Measurements from ENCODE around the gene FUOM.
"Not testable (repeated sequence)": the region's sequence is repeated elsewhere in the genome, so short reads cannot be mapped to it uniquely, and the experiment has no call there.

The FUOM gene

DNA sequence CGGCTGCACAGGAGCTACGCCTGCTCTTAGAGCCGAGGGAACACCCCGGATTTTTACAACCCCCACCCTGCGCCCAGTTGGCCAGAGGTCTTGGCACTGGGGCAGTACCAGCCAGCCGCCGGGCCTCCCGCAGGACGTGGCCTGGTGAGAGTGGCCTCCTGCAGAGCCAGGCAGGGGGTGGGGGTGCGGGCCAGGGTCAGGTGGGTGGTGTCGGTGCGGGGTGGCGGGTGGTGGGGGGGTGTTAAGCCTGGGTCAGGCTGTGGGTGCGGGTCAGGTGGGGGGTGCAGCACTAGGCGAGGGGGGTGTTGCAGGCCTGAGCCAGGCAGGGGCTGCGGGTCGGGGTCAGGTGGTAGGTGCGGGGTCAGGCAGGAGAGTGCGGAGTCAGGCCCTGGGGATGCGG is 14.7 kb upstream of the FUOM start:
- Histone ChIP-seq H3K36me3 (ENCODE audit: insufficient read depth, insufficient read length, low read length) (peaks cover 34% of the 10 kb centered on the region), H3K4me1 (ENCODE audit: insufficient read depth, insufficient read length) (no peaks in the 10 kb centered on the region), H3K4me3 (ENCODE audit: insufficient read length, low read depth) (no peak overlapping the region), H3K9me3 (ENCODE audit: insufficient read depth, low read length) (no peaks in the 10 kb centered on the region), H3K9ac (ENCODE audit: insufficient read length, low read depth) (no peak overlapping the region), H3K27me3 (ENCODE audit: insufficient read depth, insufficient read length) (peaks cover 34% of the 10 kb centered on the region)
- TF ChIP-seq SUZ12 (IDR thresholded peaks at IDR 0.05; ENCODE audit: extremely low read depth, insufficient read depth, insufficient read length) = no peak
- no peak for TF ChIP-seq YY1 (IDR thresholded peaks at IDR 0.05; ENCODE audit: insufficient read depth, insufficient read length)
- TF ChIP-seq ZNF274 (IDR thresholded peaks at IDR 0.05; ENCODE audit: low read depth, low read length) = no peak
- DNase-seq (ENCODE audit: low read depth, low spot score) = no peak

DNA sequence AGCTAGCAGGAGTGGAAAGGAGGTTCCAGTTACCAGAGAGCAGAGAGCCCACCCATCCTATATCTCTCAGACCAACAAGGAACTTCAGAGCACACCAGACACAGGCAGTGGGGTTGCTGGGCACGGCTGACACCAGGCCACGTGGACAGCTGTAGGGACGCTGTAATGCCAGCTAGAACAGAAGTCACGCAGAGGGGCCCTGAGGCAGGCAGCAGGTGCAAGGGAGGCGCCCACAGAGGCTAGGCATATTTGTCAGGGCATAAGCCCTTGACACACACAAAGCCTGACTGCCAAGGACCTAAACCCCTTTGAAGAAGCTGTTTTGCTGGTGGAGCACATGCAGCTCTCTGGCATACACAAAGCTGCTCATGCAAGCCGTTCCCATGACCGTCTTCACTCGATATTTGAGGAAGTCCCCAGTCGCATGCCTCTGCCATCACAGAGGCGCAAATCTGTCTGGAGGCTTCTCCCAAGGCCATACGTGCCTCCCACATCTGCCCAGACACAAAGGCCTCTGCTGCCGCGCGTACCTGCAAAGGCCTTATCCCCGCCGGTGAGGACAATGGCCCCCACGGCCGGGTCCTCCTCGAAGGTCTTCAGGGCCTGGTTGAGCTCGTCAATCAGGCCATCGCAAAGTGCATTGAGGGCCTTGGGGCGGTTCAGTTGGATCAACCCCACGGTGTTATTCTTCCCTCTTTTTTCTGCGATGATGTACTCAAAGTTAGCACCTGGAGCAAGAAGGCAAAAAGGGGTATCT is 12.4 kb upstream of the FUOM start:
- H3K9ac ChIP-seq (ENCODE audit: insufficient read length, low read depth) = no peak overlapping the region
- H3K9me3 ChIP-seq (ENCODE audit: insufficient read depth, low read length) = no peaks in the 10 kb centered on the region
- DNase-seq (ENCODE audit: low read depth, low spot score) = no peak
- TF ChIP-seq YY1 (IDR thresholded peaks at IDR 0.05; ENCODE audit: insufficient read depth, insufficient read length) (no peak), SUZ12 (IDR thresholded peaks at IDR 0.05; ENCODE audit: extremely low read depth, insufficient read depth, insufficient read length) (no peak), ZNF274 (IDR thresholded peaks at IDR 0.05; ENCODE audit: low read depth, low read length) (no peak)
- no peak overlapping the region for H3K4me3 ChIP-seq (ENCODE audit: insufficient read length, low read depth)
- H3K27me3 ChIP-seq (ENCODE audit: insufficient read depth, insufficient read length) = peaks cover 14% of the 10 kb centered on the region
- H3K4me1 ChIP-seq (ENCODE audit: insufficient read depth, insufficient read length) = no peaks in the 10 kb centered on the region
- peaks cover 52% of the 10 kb centered on the region for H3K36me3 ChIP-seq (ENCODE audit: insufficient read depth, insufficient read length, low read length)

DNA sequence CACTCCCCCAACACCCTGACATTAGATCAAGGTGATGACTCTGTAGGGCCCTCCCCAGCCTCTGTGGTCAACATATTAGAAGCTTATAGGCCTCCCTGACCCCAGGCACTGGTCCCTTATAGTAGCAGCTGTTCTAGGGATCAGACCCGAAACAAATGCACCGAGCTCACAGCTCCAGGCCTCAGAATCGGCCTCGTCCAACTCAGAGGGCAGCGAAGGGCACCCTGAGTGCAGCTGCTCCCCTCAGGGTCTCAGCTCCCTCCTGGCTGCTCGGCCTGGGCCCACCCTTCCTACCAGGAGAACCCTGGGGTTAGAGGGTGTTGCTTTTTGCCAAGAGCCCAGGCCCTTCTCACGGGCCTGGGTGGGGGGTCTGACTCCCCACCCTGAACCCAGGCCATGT is 10.3 kb upstream of the FUOM start:
- H3K4me3 ChIP-seq (ENCODE audit: insufficient read length, low read depth) = no peak overlapping the region
- no peaks in the 10 kb centered on the region for H3K27me3 ChIP-seq (ENCODE audit: insufficient read depth, insufficient read length)
- H3K4me1 ChIP-seq (ENCODE audit: insufficient read depth, insufficient read length) = no peaks in the 10 kb centered on the region
- H3K36me3 ChIP-seq (ENCODE audit: insufficient read depth, insufficient read length, low read length) = peaks cover 64% of the 10 kb centered on the region
- TF ChIP-seq ZNF274 (IDR thresholded peaks at IDR 0.05; ENCODE audit: low read depth, low read length) (no peak), SUZ12 (IDR thresholded peaks at IDR 0.05; ENCODE audit: extremely low read depth, insufficient read depth, insufficient read length) (no peak), YY1 (IDR thresholded peaks at IDR 0.05; ENCODE audit: insufficient read depth, insufficient read length) (no peak)
- no peak for DNase-seq (ENCODE audit: low read depth, low spot score)
- H3K9ac ChIP-seq (ENCODE audit: insufficient read length, low read depth) = no peak overlapping the region
- H3K9me3 ChIP-seq (ENCODE audit: insufficient read depth, low read length) = no peaks in the 10 kb centered on the region

DNA sequence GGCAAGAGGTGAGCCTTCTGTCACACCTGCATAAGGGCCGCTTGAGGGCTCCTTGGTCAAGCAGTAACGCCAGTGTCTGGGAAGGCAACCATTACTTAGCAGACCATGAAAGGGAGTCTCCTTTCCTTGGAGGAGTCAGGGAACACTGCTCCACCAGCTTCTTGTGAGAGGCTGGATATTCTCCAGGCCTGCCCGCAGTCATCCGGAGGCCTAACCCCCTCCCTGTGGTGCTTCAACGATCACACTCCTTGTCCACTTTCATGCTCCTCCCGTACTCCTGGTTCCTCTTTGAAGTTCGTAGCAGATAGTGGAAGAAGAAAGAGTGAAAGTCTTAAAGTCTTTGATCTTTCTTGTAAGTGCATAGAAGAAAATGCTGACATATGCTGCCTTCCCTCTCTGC is 9.6 kb upstream of the FUOM start:
- H3K9ac ChIP-seq (ENCODE audit: insufficient read length, low read depth); H3K27me3 ChIP-seq (ENCODE audit: insufficient read depth, insufficient read length); DNase-seq (ENCODE audit: low read depth, low spot score); H3K9me3 ChIP-seq (ENCODE audit: insufficient read depth, low read length); H3K4me1 ChIP-seq (ENCODE audit: insufficient read depth, insufficient read length); H3K4me3 ChIP-seq (ENCODE audit: insufficient read length, low read depth): not testable (repeated sequence)
- H3K36me3 ChIP-seq (ENCODE audit: insufficient read depth, insufficient read length, low read length) = peaks cover 71% of the 10 kb centered on the region

DNA sequence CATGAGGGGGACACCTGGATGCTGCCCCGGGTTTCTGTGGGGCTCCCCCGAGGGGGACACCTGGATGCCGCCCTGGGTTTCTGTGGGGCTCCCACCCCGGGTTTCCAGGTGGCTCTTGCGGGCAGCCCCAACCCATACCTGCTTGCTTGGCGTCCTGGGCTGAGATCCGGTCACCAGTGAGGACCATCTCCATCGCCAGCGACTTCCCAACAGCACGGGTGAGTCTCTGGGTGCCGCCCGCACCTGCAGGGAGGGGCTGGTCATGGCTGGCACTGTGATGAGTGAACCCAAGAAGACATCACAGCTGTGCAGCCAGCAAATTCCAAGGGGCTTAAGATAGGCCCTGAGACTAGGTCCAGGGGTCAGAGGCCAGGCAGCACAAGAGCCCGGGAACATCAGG is 8.9 kb upstream of the FUOM start:
- Histone ChIP-seq H3K9me3 (ENCODE audit: insufficient read depth, low read length) (no peaks in the 10 kb centered on the region), H3K36me3 (ENCODE audit: insufficient read depth, insufficient read length, low read length) (peaks cover 77% of the 10 kb centered on the region), H3K27me3 (ENCODE audit: insufficient read depth, insufficient read length) (no peaks in the 10 kb centered on the region), H3K4me1 (ENCODE audit: insufficient read depth, insufficient read length) (no peaks in the 10 kb centered on the region), H3K4me3 (ENCODE audit: insufficient read length, low read depth) (no peak overlapping the region), H3K9ac (ENCODE audit: insufficient read length, low read depth) (no peak overlapping the region)
- no peak for TF ChIP-seq YY1 (IDR thresholded peaks at IDR 0.05; ENCODE audit: insufficient read depth, insufficient read length)
- no peak for TF ChIP-seq SUZ12 (IDR thresholded peaks at IDR 0.05; ENCODE audit: extremely low read depth, insufficient read depth, insufficient read length)
- no peak for TF ChIP-seq ZNF274 (IDR thresholded peaks at IDR 0.05; ENCODE audit: low read depth, low read length)
- no peak for DNase-seq (ENCODE audit: low read depth, low spot score)

DNA sequence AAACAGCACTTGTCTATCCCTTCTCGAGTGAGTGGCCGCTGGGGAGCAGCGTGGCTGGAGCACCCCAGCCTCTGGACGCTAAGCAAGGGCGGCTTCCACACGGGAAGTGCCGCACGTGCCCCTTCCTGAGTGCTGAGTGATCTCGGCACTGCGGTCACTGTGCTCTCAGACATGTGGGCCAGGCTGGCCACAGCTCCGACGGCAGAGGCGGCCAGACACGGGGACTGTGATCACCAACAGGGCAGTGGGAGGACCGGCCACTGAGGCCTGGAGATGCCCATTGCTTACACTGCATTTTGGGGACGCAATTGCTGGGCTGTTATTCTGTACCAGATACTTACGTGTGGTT is 8.3 kb upstream of the FUOM start:
- peaks cover 76% of the 10 kb centered on the region for H3K36me3 ChIP-seq (ENCODE audit: insufficient read depth, insufficient read length, low read length)
- H3K9me3 ChIP-seq (ENCODE audit: insufficient read depth, low read length) = no peaks in the 10 kb centered on the region
- H3K9ac ChIP-seq (ENCODE audit: insufficient read length, low read depth) = no peak overlapping the region
- H3K27me3 ChIP-seq (ENCODE audit: insufficient read depth, insufficient read length) = no peaks in the 10 kb centered on the region
- H3K4me3 ChIP-seq (ENCODE audit: insufficient read length, low read depth) = no peak overlapping the region
- DNase-seq (ENCODE audit: low read depth, low spot score) = no peak
- no peaks in the 10 kb centered on the region for H3K4me1 ChIP-seq (ENCODE audit: insufficient read depth, insufficient read length)
- TF ChIP-seq YY1 (IDR thresholded peaks at IDR 0.05; ENCODE audit: insufficient read depth, insufficient read length) = no peak
- TF ChIP-seq ZNF274 (IDR thresholded peaks at IDR 0.05; ENCODE audit: low read depth, low read length) = no peak
- TF ChIP-seq SUZ12 (IDR thresholded peaks at IDR 0.05; ENCODE audit: extremely low read depth, insufficient read depth, insufficient read length) = no peak

DNA sequence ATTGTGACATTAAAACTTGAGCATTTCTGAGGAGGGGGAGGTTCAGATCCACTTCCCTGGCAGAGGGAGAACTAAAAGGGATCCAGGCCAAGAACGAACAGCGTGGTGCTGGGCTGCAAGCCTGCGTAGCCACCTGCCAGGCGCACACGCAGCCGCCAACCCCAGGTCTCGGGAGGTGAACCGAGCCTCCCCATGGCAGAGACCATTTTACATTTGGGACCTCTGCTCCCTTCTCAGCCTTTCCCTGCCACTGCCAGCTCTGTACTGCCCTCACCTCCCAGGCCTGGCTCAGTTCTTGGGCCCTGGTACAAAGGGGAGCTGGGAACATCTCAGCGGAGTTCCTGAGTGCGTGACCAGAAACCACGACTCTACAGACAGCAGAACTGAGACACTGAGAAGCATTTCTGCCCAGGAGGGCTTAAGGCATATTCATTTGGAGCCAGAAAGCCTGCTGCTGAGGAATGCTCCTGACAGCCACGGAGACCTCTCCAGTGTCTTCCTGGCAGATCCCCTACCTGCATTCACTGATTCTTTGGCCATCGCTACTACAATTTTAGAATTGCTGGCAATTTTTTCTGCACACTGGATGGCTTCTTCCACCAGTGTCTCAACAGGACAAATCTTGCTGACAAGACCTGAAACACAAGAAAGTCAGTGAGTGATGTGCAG is 7.8 kb upstream of the FUOM start:
- H3K4me1 ChIP-seq (ENCODE audit: insufficient read depth, insufficient read length) = no peaks in the 10 kb centered on the region
- H3K9ac ChIP-seq (ENCODE audit: insufficient read length, low read depth) = no peak overlapping the region
- DNase-seq (ENCODE audit: low read depth, low spot score) = no peak
- no peak overlapping the region for H3K4me3 ChIP-seq (ENCODE audit: insufficient read length, low read depth)
- peaks cover 73% of the 10 kb centered on the region for H3K36me3 ChIP-seq (ENCODE audit: insufficient read depth, insufficient read length, low read length)
- no peaks in the 10 kb centered on the region for H3K27me3 ChIP-seq (ENCODE audit: insufficient read depth, insufficient read length)
- H3K9me3 ChIP-seq (ENCODE audit: insufficient read depth, low read length) = no peaks in the 10 kb centered on the region
- TF ChIP-seq SUZ12 (IDR thresholded peaks at IDR 0.05; ENCODE audit: extremely low read depth, insufficient read depth, insufficient read length) (no peak), YY1 (IDR thresholded peaks at IDR 0.05; ENCODE audit: insufficient read depth, insufficient read length) (no peak), ZNF274 (IDR thresholded peaks at IDR 0.05; ENCODE audit: low read depth, low read length) (no peak)
